K562 (cell line): ENCODE results near the gene EDEM1. TPM values are rescaled to one million over a fixed set of nuclear protein-coding genes. Genes with fewer than 3 reads are reported as not detected.

Source experiments
- EHMT2 ChIP-seq: fragments of 450-650 bp; IDR thresholded peaks from 2 replicates; pipeline ENCODE4 v1.6.1; 2018; ENCODE audit warnings: antibody characterized with exemption
- FOXP4 ChIP-seq: sonication (generic); formaldehyde crosslinking; IDR thresholded peaks from 2 replicates; pipeline ENCODE4 v1.8.0; 2022; ENCODE audit warnings: mild to moderate bottlenecking, missing genetic modification reagents, borderline replicate concordance
- HIVEP1 ChIP-seq: fragments of 250-450 bp; sonication (Bioruptor Pico); IDR thresholded peaks from 2 replicates; pipeline ENCODE4 v1.4.0; 2020; ENCODE audit warnings: mild to moderate bottlenecking
- ILF3 ChIP-seq: fragments of 450-650 bp; IDR thresholded peaks from 2 replicates; pipeline ENCODE4 v1.6.1; 2018; ENCODE audit warnings: antibody characterized with exemption, mild to moderate bottlenecking, moderate library complexity, borderline replicate concordance
- JUN ChIP-seq, 2 experiments: sonication (generic) in 1 of 2; formaldehyde crosslinking in 1 of 2; IDR thresholded peaks; 2 replicates each; pipeline versions ENCODE4 v1.6.1 to v1.8.0; 2012 to 2022; ENCODE audit warnings: borderline replicate concordance in 2 of 2, mild to moderate bottlenecking in 2 of 2, improper control_type of control experiment in 1 of 2, low read depth in 1 of 2, low read length in 1 of 2, missing genetic modification reagents in 1 of 2
- NONO ChIP-seq, 2 experiments: fragments of 200-400 bp in 1 of 2; fragments of 450-650 bp in 1 of 2; formaldehyde crosslinking in 1 of 2; IDR thresholded peaks; 2 replicates each; pipeline ENCODE4 v1.6.1; 2017; ENCODE audit warnings: low read depth in 2 of 2, mild to moderate bottlenecking in 2 of 2, moderate library complexity in 2 of 2, low read length in 1 of 2
- SIN3B ChIP-seq: fragments of 450-650 bp; IDR thresholded peaks from 2 replicates; pipeline ENCODE4 v1.6.1; 2017; ENCODE audit warnings: low read depth, mild to moderate bottlenecking, moderate library complexity
- SLC30A9 ChIP-seq: fragments of 250-450 bp; sonication (Bioruptor Pico); IDR thresholded peaks from 2 replicates; pipeline ENCODE4 v1.8.0; 2022; ENCODE audit warnings: mild to moderate bottlenecking, moderate library complexity
- SMC3 ChIP-seq: conservative IDR thresholded peaks from 2 replicates; pipeline ENCODE4 v1.6.1; 2011; ENCODE audit warnings: low read depth, low read length, improper control_type of control experiment; ENCODE audit not compliant: insufficient read depth
- SP1 ChIP-seq: sonication (generic); formaldehyde crosslinking; IDR thresholded peaks from 2 replicates; pipeline ENCODE4 v1.8.1; 2022; ENCODE audit warnings: mild to moderate bottlenecking, missing genetic modification reagents
- ZBTB7A ChIP-seq: IDR thresholded peaks from 2 replicates; pipeline ENCODE4 v1.6.1; 2011; ENCODE audit warnings: low read depth, mild to moderate bottlenecking, low read length, moderate library complexity, borderline replicate concordance; ENCODE audit not compliant: control insufficient read depth
- ZC3H4 ChIP-seq: sonication (generic); formaldehyde crosslinking; IDR thresholded peaks from 2 replicates; pipeline ENCODE4 v1.9.0; 2021; ENCODE audit warnings: missing genetic modification reagents, borderline replicate concordance
- ZNF239 ChIP-seq: fragments of 250-450 bp; sonication (Bioruptor Pico); IDR thresholded peaks from 2 replicates; pipeline ENCODE4 v1.4.0; 2020; ENCODE audit warnings: mild to moderate bottlenecking
- ZNF57 ChIP-seq: fragments of 450-650 bp; formaldehyde crosslinking; IDR thresholded peaks from 2 replicates; pipeline ENCODE4 v1.4.0; 2020; ENCODE audit warnings: mild to moderate bottlenecking, moderate library complexity
- polyA plus RNA-seq, 8 experiments: library from polyadenylated mRNA; depleted of rRNA in 4 of 8; stranded (reverse) in 5 of 8; unstranded in 3 of 8; fragments of >200 nt; fragmentation: Nextera tagmentation in 2 of 8; fragmentation: Illumina TruSeq in 1 of 8; extraction: Ambion mirVana in 2 of 8; extraction: Trizol in 1 of 8; gene quantifications; 2 replicates each; pipeline versions ENCODE4 v1.2.1 to v1.2.3, GENCODE V29; 2011 to 2014; ENCODE audit warnings: inconsistent platforms in 1 of 8, missing spikeins in 1 of 8
- total RNA-seq, 7 experiments: library from RNA; depleted of rRNA in 6 of 7; stranded (reverse); fragments of >200 nt in 6 of 7; fragmentation: Illumina TruSeq in 2 of 7; extraction: Trizol in 2 of 7; gene quantifications; 2 replicates each; pipeline versions ENCODE4 v1.2.1 to v1.2.3, GENCODE V29; 2011 to 2021; ENCODE audit warnings: low replicate concordance in 1 of 7
- TF ChIP-seq, protein P1 (sequence below): fragments of 450-650 bp; formaldehyde crosslinking; IDR thresholded peaks from 2 replicates; pipeline ENCODE4 v1.4.0; 2020; ENCODE audit warnings: mild to moderate bottlenecking
- TF ChIP-seq, protein P2 (sequence below): fragments of 450-650 bp; formaldehyde crosslinking; IDR thresholded peaks from 2 replicates; pipeline ENCODE4 v1.4.0; 2022; ENCODE audit warnings: mild to moderate bottlenecking, moderate library complexity
- TF ChIP-seq, protein P3 (sequence below): fragments of 250-450 bp; sonication (Bioruptor Pico); IDR thresholded peaks from 2 replicates; pipeline ENCODE4 v1.5.0; 2020; ENCODE audit warnings: mild to moderate bottlenecking

The EDEM1 gene
- total and polyA plus RNA-seq, 9 of the 15 experiments (the other 6 are each of a cell fraction or from before 2014, with no cell fraction given) = 6.2 to 36.7 (median 14.3) TPM

- TF ChIP-seq ZC3H4 (CRISPR knock-in tag) = no peak
- TF ChIP-seq ILF3 = no peak
- TF ChIP-seq, protein P1, sequence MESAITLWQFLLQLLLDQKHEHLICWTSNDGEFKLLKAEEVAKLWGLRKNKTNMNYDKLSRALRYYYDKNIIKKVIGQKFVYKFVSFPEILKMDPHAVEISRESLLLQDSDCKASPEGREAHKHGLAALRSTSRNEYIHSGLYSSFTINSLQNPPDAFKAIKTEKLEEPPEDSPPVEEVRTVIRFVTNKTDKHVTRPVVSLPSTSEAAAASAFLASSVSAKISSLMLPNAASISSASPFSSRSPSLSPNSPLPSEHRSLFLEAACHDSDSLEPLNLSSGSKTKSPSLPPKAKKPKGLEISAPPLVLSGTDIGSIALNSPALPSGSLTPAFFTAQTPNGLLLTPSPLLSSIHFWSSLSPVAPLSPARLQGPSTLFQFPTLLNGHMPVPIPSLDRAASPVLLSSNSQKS (CRISPR knock-in tag) = 0 out of 2 replicates have a peak, but pooled peaks have one; percentile 7
- no peak for TF ChIP-seq SMC3
- TF ChIP-seq, protein P2, sequence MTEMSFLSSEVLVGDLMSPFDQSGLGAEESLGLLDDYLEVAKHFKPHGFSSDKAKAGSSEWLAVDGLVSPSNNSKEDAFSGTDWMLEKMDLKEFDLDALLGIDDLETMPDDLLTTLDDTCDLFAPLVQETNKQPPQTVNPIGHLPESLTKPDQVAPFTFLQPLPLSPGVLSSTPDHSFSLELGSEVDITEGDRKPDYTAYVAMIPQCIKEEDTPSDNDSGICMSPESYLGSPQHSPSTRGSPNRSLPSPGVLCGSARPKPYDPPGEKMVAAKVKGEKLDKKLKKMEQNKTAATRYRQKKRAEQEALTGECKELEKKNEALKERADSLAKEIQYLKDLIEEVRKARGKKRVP (CRISPR knock-in tag) = peak; percentile 100
- peak; percentile 80 for TF ChIP-seq JUN (IDR thresholded peaks at IDR 0.05; ENCODE audit: borderline replicate concordance, low read depth, low read length)
- TF ChIP-seq JUN (CRISPR knock-in tag; IDR thresholded peaks at IDR 0.05; ENCODE audit: borderline replicate concordance) = no peak
- no peak for TF ChIP-seq NONO (IDR thresholded peaks at IDR 0.05; ENCODE audit: low read depth in 2 of 2, low read length in 1 of 2)
- no peak for TF ChIP-seq FOXP4 (CRISPR knock-in tag)
- TF ChIP-seq ZBTB7A = no peak
- no peak for TF ChIP-seq EHMT2
- 0 out of 2 replicates have a peak, but pooled peaks have one; percentile 21 for TF ChIP-seq HIVEP1
- TF ChIP-seq SP1 (CRISPR knock-in tag) = no peak
- TF ChIP-seq, protein P3, sequence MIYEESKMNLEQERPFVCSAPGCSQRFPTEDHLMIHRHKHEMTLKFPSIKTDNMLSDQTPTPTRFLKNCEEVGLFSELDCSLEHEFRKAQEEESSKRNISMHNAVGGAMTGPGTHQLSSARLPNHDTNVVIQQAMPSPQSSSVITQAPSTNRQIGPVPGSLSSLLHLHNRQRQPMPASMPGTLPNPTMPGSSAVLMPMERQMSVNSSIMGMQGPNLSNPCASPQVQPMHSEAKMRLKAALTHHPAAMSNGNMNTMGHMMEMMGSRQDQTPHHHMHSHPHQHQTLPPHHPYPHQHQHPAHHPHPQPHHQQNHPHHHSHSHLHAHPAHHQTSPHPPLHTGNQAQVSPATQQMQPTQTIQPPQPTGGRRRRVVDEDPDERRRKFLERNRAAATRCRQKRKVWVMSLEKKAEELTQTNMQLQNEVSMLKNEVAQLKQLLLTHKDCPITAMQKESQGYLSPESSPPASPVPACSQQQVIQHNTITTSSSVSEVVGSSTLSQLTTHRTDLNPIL (CRISPR knock-in tag) = 0 out of 2 replicates have a peak, but pooled peaks have one; percentile 67
- TF ChIP-seq ZNF239 (CRISPR knock-in tag) = peak; percentile 78
- TF ChIP-seq ZNF57 (CRISPR knock-in tag) = no peak
- TF ChIP-seq SLC30A9 (CRISPR knock-in tag) = no peak
- no peak for TF ChIP-seq SIN3B
Observed at GRCh38 chr3:5197470-5198312, 10.2 kb downstream of the EDEM1 start (continued).
